Small intestine (tissue), 7 donors: ENCODE results near the gene MECR. TPM values are rescaled to one million over a fixed set of nuclear protein-coding genes. Genes with fewer than 3 reads are reported as not detected.

Source experiments
- DNase-seq, 2 donors: peaks; one replicate each; pipeline versions ENCODE4 v3.0.0 to v3.0.0-alpha.2; 2013
- FAIRE-seq: peaks from 2 replicates; lab custom pipeline; 2012; peaks lifted over from hg19 to GRCh38; lab: Jason Lieb, UNC
- H3K27ac ChIP-seq, 3 donors: one replicate each; pipeline ENCODE4 v1.5.1; 2013; ENCODE audit warnings: low read length in 2 of 3, mild to moderate bottlenecking in 2 of 3, control low read depth in 1 of 3, inconsistent platforms in 1 of 3, low read depth in 1 of 3, moderate library complexity in 1 of 3
- H3K27me3 ChIP-seq, 3 donors: one replicate each; pipeline ENCODE4 v1.6.1; 2013; ENCODE audit warnings: low read length in 3 of 3, inconsistent platforms in 1 of 3; ENCODE audit not compliant: control insufficient read depth in 3 of 3, insufficient read depth in 3 of 3
- H3K36me3 ChIP-seq, 3 donors: one replicate each; pipeline ENCODE4 v1.6.1; 2013; ENCODE audit warnings: low read length in 3 of 3, inconsistent platforms in 1 of 3, low read depth in 1 of 3, mild to moderate bottlenecking in 1 of 3, moderate library complexity in 1 of 3; ENCODE audit not compliant: control insufficient read depth in 3 of 3, insufficient read depth in 2 of 3
- H3K4me1 ChIP-seq, 3 donors: one replicate each; pipeline ENCODE4 v1.6.1; 2013; ENCODE audit warnings: low read length in 2 of 3, inconsistent platforms in 1 of 3, low read depth in 1 of 3, mild to moderate bottlenecking in 1 of 3, moderate library complexity in 1 of 3; ENCODE audit not compliant: control insufficient read depth in 3 of 3, insufficient read depth in 2 of 3
- H3K4me3 ChIP-seq, 3 donors: one replicate each; pipeline ENCODE4 v1.5.1; 2013; ENCODE audit warnings: low read length in 3 of 3, control low read depth in 1 of 3, inconsistent platforms in 1 of 3, low read depth in 1 of 3, mild to moderate bottlenecking in 1 of 3, moderate library complexity in 1 of 3
- H3K9me3 ChIP-seq, 2 donors: one replicate each; pipeline ENCODE4 v1.6.1; 2013; ENCODE audit warnings: low read depth in 1 of 2, low read length in 1 of 2; ENCODE audit not compliant: control insufficient read depth in 2 of 2, insufficient read depth in 1 of 2
- WGBS, 3 donors: extraction: QIAGEN DNeasy Blood & Tissue Kit; methylation state at CpG; one replicate each; pipeline ENCODE4 v1.1.7; 2013; 5-methylcytosine and 5-hydroxymethylcytosine counted together
- polyA plus RNA-seq, 4 donors: library from polyadenylated mRNA; stranded (reverse) in 3 of 4; unstranded in 1 of 4; fragments of 200-250 nt in 3 of 4; fragments of 120-200 nt in 1 of 4; gene quantifications; one replicate each; pipeline versions ENCODE4 v1.2.1 to v1.2.3, GENCODE V29; 2013
- donor health status: healthy with polysubstance abuse.
- donor health status: control.
- donor health status: control.
- donor health status: Bipolar disorder and iron deficiency.
- donor health status: healthy.

Gene MECR
- polyA plus RNA-seq, 4 donors: 9.7 to 21.3 (median 19.6) TPM

GRCh38 chr1:29186252-29186651, 44.5 kb downstream of the MECR start:
- Histone ChIP-seq H3K27me3 (no peaks in the 10 kb centered on the region), H3K36me3 (peaks cover 0 to 6% (median 0%) of the 10 kb centered on the region in 3 donors), H3K4me3 (no peak overlapping the region), H3K9me3 (peaks cover 0 to 7% of the 10 kb centered on the region in 2 donors), H3K27ac (peak overlapping the region in 1 of 3 donors; percentile 16), H3K4me1 (peaks cover 0 to 21% (median 0%) of the 10 kb centered on the region in 3 donors)
- no peak for FAIRE-seq
- peak in 1 of 2 donors; percentile 44 for DNase-seq
- 71 to 74% (median 72%) methylated on average over 3 of the region's 3 CpGs for WGBS, 3 donors

GRCh38 chr1:29183287-29183686, 47.4 kb downstream of the MECR start:
- 9 to 32% (median 30%) methylated on average over 1 of the region's 1 CpG for WGBS, 3 donors
- H3K27ac ChIP-seq: no peak overlapping the region

GRCh38 chr1:29181413-29182225, 49.1 kb downstream of the MECR start, which contains the start of gene SRSF4:
Gene SRSF4 (minus strand): TSS chr1:29181900. CDS start chr1:29181752, 148 bp downstream.
- peaks cover 0 to 37% (median 4%) of the 10 kb centered on the region in 3 donors for H3K4me1 ChIP-seq
- H3K9me3 ChIP-seq: no peaks in the 10 kb centered on the region
- H3K27ac ChIP-seq: peak within 1 kb of the TSS; percentile 91 to 100 (median 100)
- DNase-seq: peak; percentile 99 to 100
- FAIRE-seq: no peak
- H3K36me3 ChIP-seq: peaks cover 0 to 13% (median 0%) of the 10 kb centered on the region in 3 donors
- 0 to 1% (median 1%) methylated on average over 75 to 100 of the region's 100 CpGs for WGBS, 3 donors
- H3K27me3 ChIP-seq: no peaks in the 10 kb centered on the region
- H3K4me3 ChIP-seq: peak within 1 kb of the TSS; percentile 69 to 100 (median 99)

More at GRCh38 chr1:29183287-29183686, 47.4 kb downstream of the MECR start:
- H3K27me3 ChIP-seq: no peaks in the 10 kb centered on the region
- H3K36me3 ChIP-seq: peaks cover 0 to 8% (median 0%) of the 10 kb centered on the region in 3 donors
- H3K4me3 ChIP-seq: no peak overlapping the region
- FAIRE-seq (no peak), DNase-seq (no peak)
- H3K4me1 ChIP-seq: peaks cover 0 to 33% (median 4%) of the 10 kb centered on the region in 3 donors
- no peaks in the 10 kb centered on the region for H3K9me3 ChIP-seq

- H3K27me3 ChIP-seq: no peaks in the 10 kb centered on the region
- no peaks in the 10 kb centered on the region for H3K9me3 ChIP-seq
- H3K27ac ChIP-seq: peak overlapping the region; percentile 91 to 100 (median 100)
- DNase-seq: no peak
- peaks cover 0 to 13% (median 0%) of the 10 kb centered on the region in 3 donors for H3K36me3 ChIP-seq
- H3K4me1 ChIP-seq: peaks cover 0 to 29% (median 4%) of the 10 kb centered on the region in 3 donors
- WGBS, 3 donors: 0% methylated on average over 31 to 32 of the region's 32 CpGs
- FAIRE-seq: no peak
- peak overlapping the region; percentile 69 to 100 (median 99) for H3K4me3 ChIP-seq
Measured at GRCh38 chr1:29180497-29181412, 50.0 kb downstream of the MECR start.

- Histone ChIP-seq H3K27me3 (no peaks in the 10 kb centered on the region), H3K4me3 (peak overlapping the region in 2 of 3 donors; percentile 69 to 100), H3K36me3 (peaks cover 0 to 16% (median 0%) of the 10 kb centered on the region in 3 donors), H3K27ac (peak overlapping the region in 2 of 3 donors; percentile 66 to 100), H3K9me3 (no peaks in the 10 kb centered on the region), H3K4me1 (peaks cover 0 to 28% (median 4%) of the 10 kb centered on the region in 3 donors)
- FAIRE-seq (no peak), DNase-seq (peak in 1 of 2 donors; percentile 66)
- WGBS, 3 donors: 4 to 15% (median 13%) methylated on average over 4 of the region's 4 CpGs
Measured at GRCh38 chr1:29179641-29180184, 51.0 kb downstream of the MECR start.

- WGBS, 3 donors: 69 to 75% (median 73%) methylated on average over 11 to 12 of the region's 12 CpGs
- DNase-seq (no peak), FAIRE-seq (no peak)
- H3K9me3 ChIP-seq: no peaks in the 10 kb centered on the region
- no peak overlapping the region for H3K4me3 ChIP-seq
- H3K4me1 ChIP-seq: peaks cover 0 to 17% (median 4%) of the 10 kb centered on the region in 3 donors
- peak overlapping the region in 1 of 3 donors; percentile 60 for H3K27ac ChIP-seq
- H3K36me3 ChIP-seq: peaks cover 0 to 20% (median 0%) of the 10 kb centered on the region in 3 donors
- no peaks in the 10 kb centered on the region for H3K27me3 ChIP-seq
Measured at GRCh38 chr1:29177022-29177705, 53.6 kb downstream of the MECR start.

GRCh38 chr1:29176576-29176975, 54.2 kb downstream of the MECR start:
- Histone ChIP-seq H3K27me3 (no peaks in the 10 kb centered on the region), H3K36me3 (peaks cover 0 to 21% (median 0%) of the 10 kb centered on the region in 3 donors), H3K9me3 (no peaks in the 10 kb centered on the region), H3K27ac (no peak overlapping the region), H3K4me3 (no peak overlapping the region), H3K4me1 (peaks cover 0 to 17% (median 4%) of the 10 kb centered on the region in 3 donors)
- DNase-seq: no peak
- WGBS, 3 donors: 34 to 41% (median 38%) methylated on average over 4 of the region's 4 CpGs
- no peak for FAIRE-seq
